Karpas-422 (cell line): Measurements from ENCODE around the gene WNK2. TPM values are rescaled to one million over a fixed set of nuclear protein-coding genes. Genes with fewer than 3 reads are reported as not detected.

ENCODE experiments used
- DNase-seq: peaks from one replicate; pipeline ENCODE4 v3.0.0-alpha.2; 2015
- H2AFZ ChIP-seq: fragments of 200-600 bp; sonication (generic); 2 replicates; pipeline ENCODE4 v1.6.1; 2014; ENCODE audit warnings: antibody characterized with exemption, low read length, mixed read lengths
- H3K27ac ChIP-seq: fragments of 200-600 bp; sonication (generic); 2 replicates; pipeline ENCODE4 v1.5.1; 2014; ENCODE audit warnings: mild to moderate bottlenecking, low read length, moderate library complexity
- H3K27me3 ChIP-seq: fragments of 200-600 bp; sonication (generic); 2 replicates; pipeline ENCODE4 v1.6.1; 2014; ENCODE audit warnings: low read length, mixed read lengths
- H3K36me3 ChIP-seq: fragments of 200-600 bp; sonication (generic); 2 replicates; pipeline ENCODE4 v1.6.1; 2014; ENCODE audit warnings: low read length, mixed read lengths; ENCODE audit not compliant: insufficient read depth
- H3K4me1 ChIP-seq: fragments of 200-600 bp; sonication (generic); 2 replicates; pipeline ENCODE4 v1.6.1; 2014; ENCODE audit warnings: mild to moderate bottlenecking, low read length, mixed read lengths
- H3K4me2 ChIP-seq: fragments of 200-600 bp; sonication (generic); 2 replicates; pipeline ENCODE4 v1.6.1; 2014; ENCODE audit warnings: low read length, low read depth, mild to moderate bottlenecking; ENCODE audit not compliant: poor library complexity, severe bottlenecking
- H3K4me3 ChIP-seq: fragments of 200-600 bp; sonication (generic); 2 replicates; pipeline ENCODE4 v1.5.1; 2014; ENCODE audit warnings: mild to moderate bottlenecking, antibody characterized with exemption, low read length, mixed read lengths
- H3K79me2 ChIP-seq: fragments of 200-600 bp; sonication (generic); 2 replicates; pipeline ENCODE4 v1.6.1; 2014; ENCODE audit warnings: mild to moderate bottlenecking, low read length, mixed read lengths
- H3K9ac ChIP-seq: fragments of 200-600 bp; sonication (generic); 2 replicates; pipeline ENCODE4 v1.6.0; 2014; ENCODE audit warnings: low read length
- H3K9me2 ChIP-seq: fragments of 200-600 bp; sonication (generic), shearing (Covaris generic); replicated peaks from 2 replicates; pipeline ENCODE4 v1.6.0; 2014; ENCODE audit warnings: mild to moderate bottlenecking, low read length, moderate library complexity; ENCODE audit not compliant: insufficient read depth
- H3K9me3 ChIP-seq: fragments of 300-700, 200-600 bp; sonication (generic); 2 replicates; pipeline ENCODE4 v1.6.1; 2014; ENCODE audit warnings: low read length, mixed read lengths
- H4K20me1 ChIP-seq: fragments of 200-600 bp; sonication (generic); 2 replicates; pipeline ENCODE4 v1.6.1; 2014; ENCODE audit warnings: mild to moderate bottlenecking, antibody characterized with exemption, low read length, low read depth; ENCODE audit not compliant: insufficient read depth
- total RNA-seq: library from RNA; depleted of rRNA; stranded (reverse); fragments of >200 nt; shearing (Covaris generic); gene quantifications from 2 replicates; pipeline ENCODE4 v1.2.3, GENCODE V29; 2014; ENCODE audit warnings: low replicate concordance

The WNK2 gene
- total RNA-seq, 1 experiment from 2014 or later: not detected

DNA sequence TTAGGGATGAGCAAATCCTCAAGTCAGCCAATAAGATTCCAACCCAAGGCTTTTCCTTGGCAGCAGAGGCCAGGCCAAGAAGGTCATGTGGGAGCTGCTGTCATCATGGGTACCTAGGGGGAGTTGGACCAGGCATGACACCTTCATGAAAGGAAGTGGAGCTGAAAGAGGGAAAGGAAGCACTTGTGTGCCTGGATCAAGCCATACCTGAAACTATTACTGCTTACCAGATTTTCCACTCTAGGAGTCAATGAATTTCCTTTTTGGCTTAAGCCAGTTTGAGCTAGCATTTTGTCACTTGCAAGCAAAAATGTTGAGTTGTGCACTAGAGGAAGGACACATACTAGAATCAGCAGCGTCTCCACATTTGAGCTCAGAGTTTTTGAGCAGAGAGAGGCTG lies 14.5 kb upstream of the WNK2 start:
- Histone ChIP-seq H2AFZ (no peak overlapping the region), H3K4me2 (no peak overlapping the region)

DNA sequence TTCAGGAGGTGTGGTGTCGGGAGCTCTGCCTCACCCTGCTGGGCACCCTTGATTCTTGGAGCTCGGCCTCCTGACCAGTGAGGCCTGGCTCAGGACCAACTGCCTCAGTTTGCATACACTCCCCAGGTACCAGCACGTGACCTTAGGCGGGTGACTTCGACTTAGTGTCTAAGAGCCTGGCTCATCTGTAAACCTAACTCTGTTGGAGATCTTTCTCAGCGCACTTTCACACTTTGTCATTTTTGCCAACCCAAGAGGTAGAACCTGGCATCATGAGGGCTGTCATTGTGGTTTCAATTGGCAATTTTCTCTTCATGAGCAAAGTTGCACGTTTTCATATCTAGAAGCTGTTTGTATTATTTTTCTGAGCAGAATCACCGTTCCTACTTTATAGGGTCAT lies 13.4 kb upstream of the WNK2 start:
- Histone ChIP-seq H3K9ac (no peak overlapping the region), H3K9me2 (no peaks in the 10 kb centered on the region), H3K4me3 (no peak overlapping the region), H3K27me3 (no peaks in the 10 kb centered on the region), H3K9me3 (no peaks in the 10 kb centered on the region), H3K4me1 (no peaks in the 10 kb centered on the region), H3K27ac (no peak overlapping the region), H3K4me2 (no peak overlapping the region), H3K79me2 (no peaks in the 10 kb centered on the region), H4K20me1 (no peaks in the 10 kb centered on the region), H3K36me3 (no peaks in the 10 kb centered on the region), H2AFZ (no peak overlapping the region)
- no peak for DNase-seq

More for the DNA sequence above, 14.5 kb upstream of the WNK2 start:
- Histone ChIP-seq H3K4me1 (no peaks in the 10 kb centered on the region), H3K9me2 (no peaks in the 10 kb centered on the region), H3K79me2 (no peaks in the 10 kb centered on the region), H3K27ac (no peak overlapping the region), H4K20me1 (no peaks in the 10 kb centered on the region), H3K9ac (no peak overlapping the region), H3K4me3 (no peak overlapping the region), H3K36me3 (no peaks in the 10 kb centered on the region), H3K9me3 (no peaks in the 10 kb centered on the region), H3K27me3 (no peaks in the 10 kb centered on the region)
- DNase-seq: no peak

DNA sequence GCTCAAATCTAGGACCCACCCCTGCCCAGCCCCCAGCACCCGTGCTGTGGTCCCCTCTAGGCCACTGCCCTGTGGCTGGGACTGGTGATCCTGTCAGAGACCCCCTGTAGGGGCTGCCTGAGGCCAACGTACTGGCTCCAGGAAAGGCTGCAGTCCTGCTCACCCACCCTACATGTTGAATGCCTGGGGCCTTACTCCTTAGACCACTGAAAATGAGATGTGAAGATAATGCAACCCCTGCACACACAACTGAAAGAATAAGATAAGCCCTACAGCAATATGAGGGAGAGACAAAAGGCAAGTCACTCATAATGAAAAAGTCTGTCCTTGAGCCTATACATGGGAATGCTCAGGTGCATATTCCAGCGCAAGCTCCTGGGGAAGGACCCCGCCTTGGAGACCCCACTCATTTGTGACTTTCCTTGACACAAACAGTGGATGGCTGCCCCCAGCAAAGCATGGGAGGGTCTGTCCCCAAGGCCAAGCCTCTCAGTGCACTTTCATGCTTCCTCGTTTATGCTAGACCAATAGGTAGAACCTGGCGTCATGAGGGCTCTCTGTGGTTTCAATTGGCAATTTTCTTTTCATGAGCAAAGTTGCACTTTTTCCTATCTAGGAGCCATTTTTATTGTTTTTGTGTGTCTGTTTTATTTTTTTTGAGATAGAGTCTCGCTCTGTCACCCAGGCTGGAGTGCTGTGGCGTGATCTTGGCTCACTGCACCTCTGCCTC lies 12.5 kb upstream of the WNK2 start:
- no peaks in the 10 kb centered on the region for H3K9me2 ChIP-seq
- no peaks in the 10 kb centered on the region for H3K79me2 ChIP-seq

DNA sequence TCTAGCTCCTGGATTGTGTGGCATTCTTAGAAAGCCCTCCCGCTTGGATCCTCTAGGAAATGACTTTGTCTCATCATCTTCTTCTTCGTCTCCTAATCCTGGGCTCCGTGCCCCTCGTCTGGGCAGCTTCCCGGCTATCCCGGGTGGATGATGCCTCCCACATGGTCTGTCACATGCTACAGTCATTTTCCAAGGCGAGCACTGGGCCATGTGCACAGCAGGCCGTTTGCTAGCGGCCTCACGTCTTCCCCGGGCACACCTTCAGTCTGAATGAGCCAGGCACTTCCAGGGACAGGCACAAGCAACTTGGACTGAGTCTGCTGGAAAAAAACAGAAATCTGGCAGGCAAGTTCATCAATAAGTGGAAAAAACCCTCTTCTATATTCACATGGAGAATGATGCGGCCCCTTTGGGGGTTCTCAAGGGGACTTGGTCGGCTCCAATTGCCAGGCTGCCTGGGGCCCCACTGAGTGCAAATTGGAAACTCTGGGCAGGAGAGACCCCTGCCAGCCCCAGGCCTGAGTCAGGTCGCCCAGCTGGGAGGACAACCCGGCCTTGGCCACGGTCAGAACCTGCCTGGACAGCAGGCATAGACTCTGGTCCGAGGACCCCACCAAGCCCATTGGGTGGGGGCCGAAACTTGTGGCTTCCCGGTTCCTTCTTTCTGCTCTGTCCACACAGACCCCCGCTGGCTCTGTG lies 11.1 kb upstream of the WNK2 start:
- Histone ChIP-seq H3K9ac (no peak overlapping the region), H3K27me3 (no peaks in the 10 kb centered on the region), H2AFZ (no peak overlapping the region), H3K79me2 (no peaks in the 10 kb centered on the region), H4K20me1 (no peaks in the 10 kb centered on the region), H3K4me3 (no peak overlapping the region), H3K4me2 (no peak overlapping the region), H3K9me3 (no peaks in the 10 kb centered on the region), H3K36me3 (no peaks in the 10 kb centered on the region), H3K27ac (no peak overlapping the region), H3K4me1 (no peaks in the 10 kb centered on the region), H3K9me2 (no peaks in the 10 kb centered on the region)
- no peak for DNase-seq

More for the DNA sequence above, 12.5 kb upstream of the WNK2 start:
- Histone ChIP-seq H3K4me2 (no peak overlapping the region), H3K4me3 (no peak overlapping the region), H2AFZ (no peak overlapping the region), H3K9ac (no peak overlapping the region), H3K9me3 (no peaks in the 10 kb centered on the region), H4K20me1 (no peaks in the 10 kb centered on the region), H3K27ac (no peak overlapping the region), H3K27me3 (no peaks in the 10 kb centered on the region), H3K36me3 (no peaks in the 10 kb centered on the region), H3K4me1 (no peaks in the 10 kb centered on the region)
- no peak for DNase-seq

DNA sequence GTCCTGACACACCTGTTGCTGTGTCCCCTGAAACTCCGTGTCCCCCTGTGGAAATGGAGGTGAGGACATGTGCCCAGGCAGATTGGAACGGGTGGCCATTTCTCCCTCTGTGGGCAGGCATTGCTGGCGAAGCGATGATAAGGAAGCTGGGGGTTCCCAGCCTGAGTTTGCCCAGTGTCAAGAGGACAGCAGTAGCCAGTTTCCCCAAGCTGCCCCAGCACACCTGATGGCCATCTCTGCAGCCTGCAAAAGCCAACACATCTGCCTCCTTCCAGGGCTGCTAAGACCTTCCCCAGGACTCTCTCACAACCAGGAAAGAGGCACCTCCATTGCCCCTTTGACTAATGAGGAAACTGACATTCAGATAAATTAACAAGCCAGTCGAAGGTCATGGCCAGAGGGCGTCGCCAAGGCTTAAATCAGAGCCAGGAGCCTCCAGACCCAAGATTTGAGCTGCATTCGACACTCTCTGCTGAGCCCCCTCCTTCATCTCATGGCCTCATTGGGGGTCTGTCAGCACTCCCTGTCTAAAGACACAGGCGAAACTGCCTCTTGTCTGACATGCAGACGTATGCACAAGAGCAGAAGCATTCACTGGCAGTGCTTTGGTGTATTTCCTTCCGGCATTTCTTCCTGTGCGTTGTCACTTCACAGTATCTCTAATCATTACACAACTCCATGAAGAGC lies 10.4 kb upstream of the WNK2 start:
- Histone ChIP-seq H3K4me2 (no peak overlapping the region), H3K9me3 (no peaks in the 10 kb centered on the region), H3K9me2 (no peaks in the 10 kb centered on the region), H3K36me3 (no peaks in the 10 kb centered on the region), H3K4me1 (no peaks in the 10 kb centered on the region), H3K4me3 (no peak overlapping the region), H3K27me3 (no peaks in the 10 kb centered on the region), H3K9ac (no peak overlapping the region), H3K79me2 (no peaks in the 10 kb centered on the region), H4K20me1 (no peaks in the 10 kb centered on the region), H3K27ac (no peak overlapping the region), H2AFZ (no peak overlapping the region)
- no peak for DNase-seq

DNA sequence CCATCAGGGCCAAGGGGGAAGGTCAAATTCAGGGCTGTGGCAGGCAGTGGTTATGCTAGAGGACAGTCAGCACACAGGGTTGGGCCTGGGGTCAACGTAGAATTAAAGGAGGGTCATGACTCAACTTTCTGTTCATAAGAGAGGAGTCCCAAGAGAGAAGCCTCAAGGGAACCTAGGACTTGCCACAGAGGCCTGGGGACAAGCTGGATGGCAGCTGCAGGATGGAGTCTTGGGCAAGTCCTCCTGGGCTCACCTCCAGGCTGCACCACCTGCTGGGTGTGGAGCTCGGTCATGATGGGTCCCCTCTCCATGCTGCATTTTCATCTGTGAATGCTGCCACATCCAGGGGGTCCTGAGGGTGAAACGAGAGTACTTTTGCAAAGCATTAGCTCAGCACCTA lies 9.0 kb upstream of the WNK2 start:
- Histone ChIP-seq H3K4me2 (no peak overlapping the region), H3K4me3 (no peak overlapping the region), H3K9me3 (no peaks in the 10 kb centered on the region), H3K9ac (no peak overlapping the region), H3K36me3 (no peaks in the 10 kb centered on the region), H3K79me2 (no peaks in the 10 kb centered on the region), H4K20me1 (no peaks in the 10 kb centered on the region), H3K9me2 (no peaks in the 10 kb centered on the region), H2AFZ (no peak overlapping the region), H3K27me3 (no peaks in the 10 kb centered on the region), H3K4me1 (no peaks in the 10 kb centered on the region), H3K27ac (no peak overlapping the region)
- no peak for DNase-seq

DNA sequence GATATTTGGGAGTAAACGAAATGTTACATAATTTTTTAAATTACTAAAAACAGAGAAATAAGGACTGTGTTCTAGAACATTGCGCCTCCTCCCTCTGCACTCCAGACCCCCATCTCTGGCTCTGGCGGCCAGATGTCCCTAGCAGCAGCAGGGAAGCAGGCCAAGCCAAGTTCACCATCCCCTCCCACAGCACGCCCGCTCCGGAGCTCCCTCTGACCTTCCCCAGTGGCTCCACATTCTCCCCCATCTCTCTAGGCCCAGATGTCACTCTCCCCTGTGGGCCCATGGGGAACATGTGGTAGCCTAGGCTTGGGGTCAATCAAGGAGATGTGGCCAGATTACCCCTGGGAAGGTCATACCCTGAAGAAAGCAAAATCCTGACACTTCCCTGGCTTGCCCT lies 6.3 kb upstream of the WNK2 start:
- no peaks in the 10 kb centered on the region for H3K9me3 ChIP-seq
- no peak overlapping the region for H3K27ac ChIP-seq
- H3K27me3 ChIP-seq: no peaks in the 10 kb centered on the region
- DNase-seq: no peak
- no peaks in the 10 kb centered on the region for H3K9me2 ChIP-seq
- H3K4me1 ChIP-seq: no peaks in the 10 kb centered on the region
- H3K36me3 ChIP-seq: no peaks in the 10 kb centered on the region
- H3K4me3 ChIP-seq: no peak overlapping the region
- H4K20me1 ChIP-seq: no peaks in the 10 kb centered on the region
- H3K79me2 ChIP-seq: no peaks in the 10 kb centered on the region
- H3K9ac ChIP-seq: no peak overlapping the region
- H3K4me2 ChIP-seq: no peak overlapping the region
- no peak overlapping the region for H2AFZ ChIP-seq
